IMR-90 (cell line): ENCODE data around the gene PAK5.

ENCODE experiments used
- CEBPB ChIP-seq: IDR thresholded peaks from 2 replicates; pipeline ENCODE4 v1.6.1; 2012; ENCODE audit warnings: low read depth, low read length, improper control_type of control experiment
- MAFK ChIP-seq: IDR thresholded peaks from 2 replicates; pipeline ENCODE4 v1.6.1; 2012; ENCODE audit warnings: low read depth, low read length, improper control_type of control experiment
- RAD21 ChIP-seq: IDR thresholded peaks from 2 replicates; pipeline ENCODE4 v1.6.1; 2012; ENCODE audit warnings: low read length, improper control_type of control experiment
- TF ChIP-seq, protein P1 (sequence below): conservative IDR thresholded peaks from 2 replicates; pipeline ENCODE4 v1.5.1; 2012; ENCODE audit warnings: mild to moderate bottlenecking, low read depth, low read length, improper control_type of control experiment

DNA sequence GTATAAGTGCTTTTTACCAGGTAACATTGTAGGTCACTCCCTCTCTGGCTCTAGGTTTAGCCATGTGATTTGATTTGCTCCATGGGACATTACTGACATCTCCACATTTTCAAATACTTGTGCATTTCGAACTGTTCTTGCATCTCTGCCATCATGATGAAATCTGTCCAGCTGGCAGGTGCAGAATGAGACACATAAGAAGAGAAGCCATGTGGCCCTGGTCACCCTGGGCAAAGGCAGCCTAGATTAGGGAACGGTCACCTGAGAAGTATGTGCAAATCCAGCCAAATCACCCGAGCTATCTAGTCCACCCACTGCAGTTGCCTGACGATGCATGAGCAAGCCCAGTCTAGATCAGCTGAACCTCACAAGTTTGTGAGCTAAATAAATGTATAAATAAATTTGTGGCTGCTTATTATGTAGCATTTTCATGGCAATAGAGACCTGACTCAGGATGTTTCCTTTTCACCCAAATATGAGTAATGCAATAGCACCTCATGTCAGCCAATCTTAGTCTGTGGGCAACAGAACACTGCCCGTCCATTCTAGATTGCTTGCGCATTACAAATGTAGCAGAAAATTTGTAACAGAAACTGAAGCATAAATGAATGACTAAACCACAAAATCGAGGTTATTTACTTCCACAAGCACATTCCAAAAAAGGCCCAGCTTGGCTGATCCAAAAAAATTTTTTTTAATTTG, 115.2 kb downstream of the PAK5 start:
- no peak for TF ChIP-seq MAFK
- no peak for TF ChIP-seq CEBPB
- TF ChIP-seq RAD21, result no peak
- TF ChIP-seq, protein P1, sequence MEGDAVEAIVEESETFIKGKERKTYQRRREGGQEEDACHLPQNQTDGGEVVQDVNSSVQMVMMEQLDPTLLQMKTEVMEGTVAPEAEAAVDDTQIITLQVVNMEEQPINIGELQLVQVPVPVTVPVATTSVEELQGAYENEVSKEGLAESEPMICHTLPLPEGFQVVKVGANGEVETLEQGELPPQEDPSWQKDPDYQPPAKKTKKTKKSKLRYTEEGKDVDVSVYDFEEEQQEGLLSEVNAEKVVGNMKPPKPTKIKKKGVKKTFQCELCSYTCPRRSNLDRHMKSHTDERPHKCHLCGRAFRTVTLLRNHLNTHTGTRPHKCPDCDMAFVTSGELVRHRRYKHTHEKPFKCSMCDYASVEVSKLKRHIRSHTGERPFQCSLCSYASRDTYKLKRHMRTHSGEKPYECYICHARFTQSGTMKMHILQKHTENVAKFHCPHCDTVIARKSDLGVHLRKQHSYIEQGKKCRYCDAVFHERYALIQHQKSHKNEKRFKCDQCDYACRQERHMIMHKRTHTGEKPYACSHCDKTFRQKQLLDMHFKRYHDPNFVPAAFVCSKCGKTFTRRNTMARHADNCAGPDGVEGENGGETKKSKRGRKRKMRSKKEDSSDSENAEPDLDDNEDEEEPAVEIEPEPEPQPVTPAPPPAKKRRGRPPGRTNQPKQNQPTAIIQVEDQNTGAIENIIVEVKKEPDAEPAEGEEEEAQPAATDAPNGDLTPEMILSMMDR, result no peak
